Measurements from ENCODE around the gene FAM237A. TPM values are rescaled to one million over a fixed set of nuclear protein-coding genes. Genes with fewer than 3 reads are reported as not detected.
A peak's percentile ranks its signal among the peaks of the same experiment; 100 is the strongest.

Gene FAM237A
- total RNA-seq = not detected in 2 replicates

DNA sequence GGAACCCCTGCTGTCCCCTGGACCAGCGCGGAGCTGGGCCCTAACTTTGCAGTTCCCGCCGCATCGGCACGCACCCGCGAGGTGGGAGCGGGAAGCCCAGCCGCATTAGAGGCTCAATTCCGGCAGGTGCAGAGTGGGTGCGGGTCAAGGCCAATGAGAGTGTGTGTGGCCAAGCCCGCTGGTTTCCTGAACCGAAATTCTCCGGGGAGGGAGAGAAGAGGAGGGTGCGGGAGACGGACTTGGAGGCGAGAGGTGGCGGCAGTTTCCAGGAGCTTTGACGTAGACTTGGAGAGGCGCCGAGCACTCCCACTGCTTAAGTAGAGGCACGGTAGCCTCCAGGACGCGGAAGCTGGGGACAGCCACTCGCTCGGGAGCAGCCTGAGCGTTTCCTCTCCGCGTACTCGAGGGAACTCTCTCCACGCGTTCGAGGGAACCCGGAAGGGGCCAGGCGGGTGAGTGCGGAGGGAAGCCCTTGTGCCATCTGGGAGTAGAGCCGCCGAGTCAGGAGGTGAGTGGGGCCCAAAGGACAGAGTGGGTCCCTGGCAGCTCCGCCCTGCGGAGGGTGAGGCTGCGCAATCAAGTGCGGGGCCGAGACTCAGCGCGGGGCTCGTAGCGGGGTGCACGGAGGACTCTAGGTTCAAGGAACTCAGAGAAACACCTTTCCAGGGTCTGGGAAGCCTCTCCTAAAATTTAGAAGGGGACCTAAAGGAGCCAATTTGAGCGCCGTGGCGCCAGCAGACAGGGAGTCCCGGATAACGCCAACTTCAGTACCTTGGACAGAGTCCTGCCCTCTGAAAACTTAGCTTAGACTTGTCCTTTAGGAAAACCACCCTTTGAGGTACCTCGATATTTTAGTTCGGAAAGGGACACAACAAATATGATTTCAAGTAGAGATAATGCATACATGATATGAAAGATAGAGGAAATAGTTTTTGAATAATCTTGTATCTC lies at the start of gene FAM237A:
FAM237A (plus strand) TSS at position 413 of the 951 bp plus-strand sequence. CDS start 1,750 bp downstream, outside the sequence.
- peak; percentile 11 for DNase-seq (ENCODE audit: low read depth, low spot score)

DNA sequence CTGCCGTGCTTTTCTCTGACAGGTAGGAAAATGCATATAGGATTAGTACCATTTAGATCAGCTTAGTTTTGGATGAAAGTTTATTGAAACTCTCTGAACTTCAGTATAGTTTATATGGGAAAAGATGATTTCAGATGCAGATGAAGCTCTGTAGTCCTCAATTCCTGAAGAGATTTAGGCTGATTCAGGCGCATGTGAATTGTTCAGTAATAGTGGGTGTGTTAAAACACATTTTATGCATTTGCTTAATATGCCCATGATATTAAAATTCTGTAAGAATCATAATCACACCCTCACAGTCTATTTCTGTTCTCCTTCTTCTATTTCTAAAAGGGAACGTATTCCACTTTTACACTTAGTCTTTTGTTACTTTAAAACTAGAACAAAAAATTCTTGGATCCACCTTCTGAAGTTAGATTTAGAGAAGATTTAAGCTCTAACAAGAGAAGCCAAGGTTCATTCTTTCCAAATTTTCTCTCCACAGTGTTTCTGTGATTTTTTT lies 44.5 kb upstream of the FAM237A start:
- DNase-seq (ENCODE audit: low read depth, low spot score) = no peak

DNA sequence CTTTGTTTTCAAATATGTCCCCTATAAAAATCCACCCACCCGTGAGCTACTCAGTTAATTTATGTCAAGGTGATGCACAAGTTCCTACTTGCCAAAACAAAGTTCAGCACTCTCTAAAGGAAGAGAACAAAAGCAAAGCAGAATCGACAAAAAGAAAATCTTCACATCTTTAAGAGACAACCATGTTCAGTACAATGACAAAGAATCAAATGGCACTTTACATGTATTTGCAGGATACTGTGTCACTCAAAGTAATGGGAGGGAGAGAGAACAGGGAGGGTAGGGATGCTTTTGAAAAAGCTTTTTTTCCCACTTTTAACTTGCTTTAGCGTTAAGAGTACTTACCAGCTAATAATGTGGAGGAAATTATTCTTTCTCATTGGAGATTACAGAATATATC lies 39.0 kb upstream of the FAM237A start:
- no peak for DNase-seq (ENCODE audit: low read depth, low spot score)

- DNase-seq (ENCODE audit: low read depth, low spot score) = no peak
These were observed 31.8 kb upstream of the FAM237A start for GRCh38 chr2:206610451-206610850.

GRCh38 chr2:206611191-206611590 lies 31.1 kb upstream of the FAM237A start:
- DNase-seq (ENCODE audit: low read depth, low spot score) = no peak

DNA sequence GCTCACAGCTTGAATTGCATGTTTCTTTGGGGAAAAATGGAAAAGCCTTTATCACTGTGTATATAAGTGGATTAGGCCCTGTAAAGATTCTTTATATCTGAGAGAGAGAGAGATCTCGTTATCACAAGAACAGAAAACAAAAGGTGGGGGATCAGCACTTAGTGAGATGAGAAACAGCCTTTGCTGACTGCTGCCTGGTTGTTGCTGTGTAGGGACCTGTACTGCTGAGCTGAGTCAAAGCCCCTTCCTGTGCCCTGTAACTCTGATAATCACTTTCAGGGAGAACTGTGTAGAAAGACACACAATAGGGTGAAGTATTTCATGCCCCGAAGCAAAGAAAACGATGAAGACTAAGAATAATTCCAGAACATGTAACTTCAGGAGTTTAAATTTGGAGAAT lies 30.6 kb upstream of the FAM237A start:
- no peak for DNase-seq (ENCODE audit: low read depth, low spot score)

- no peak for DNase-seq (ENCODE audit: low read depth, low spot score)
These were observed 27.5 kb upstream of the FAM237A start for GRCh38 chr2:206614811-206615210.

- no peak for DNase-seq (ENCODE audit: low read depth, low spot score)
These were observed 26.7 kb upstream of the FAM237A start for GRCh38 chr2:206615417-206616089.

GRCh38 chr2:206616151-206616550 lies 26.1 kb upstream of the FAM237A start:
- DNase-seq (ENCODE audit: low read depth, low spot score) = no peak

- DNase-seq (ENCODE audit: low read depth, low spot score) = no peak
These were observed 23.3 kb upstream of the FAM237A start for GRCh38 chr2:206619011-206619410.

DNA sequence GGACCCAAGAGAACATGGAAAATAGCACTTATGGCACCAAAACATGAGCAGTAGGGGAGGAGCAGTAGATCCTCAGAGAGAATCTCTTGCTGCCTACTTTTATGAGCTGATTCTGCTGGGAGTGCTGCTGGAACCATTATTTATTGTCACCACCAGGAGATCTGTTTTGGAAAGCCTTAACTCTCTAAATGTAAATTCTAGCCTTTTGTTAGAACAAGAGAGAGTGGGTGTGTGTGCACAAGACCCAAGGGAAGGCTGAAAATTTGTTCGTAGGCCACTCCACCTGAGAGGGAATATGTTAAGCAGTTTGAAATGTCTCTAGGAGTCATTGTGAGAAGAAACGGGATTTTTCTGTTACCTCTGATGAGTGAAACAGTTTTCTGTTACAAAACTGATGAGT lies 16.2 kb upstream of the FAM237A start:
- DNase-seq (ENCODE audit: low read depth, low spot score) = no peak

DNA sequence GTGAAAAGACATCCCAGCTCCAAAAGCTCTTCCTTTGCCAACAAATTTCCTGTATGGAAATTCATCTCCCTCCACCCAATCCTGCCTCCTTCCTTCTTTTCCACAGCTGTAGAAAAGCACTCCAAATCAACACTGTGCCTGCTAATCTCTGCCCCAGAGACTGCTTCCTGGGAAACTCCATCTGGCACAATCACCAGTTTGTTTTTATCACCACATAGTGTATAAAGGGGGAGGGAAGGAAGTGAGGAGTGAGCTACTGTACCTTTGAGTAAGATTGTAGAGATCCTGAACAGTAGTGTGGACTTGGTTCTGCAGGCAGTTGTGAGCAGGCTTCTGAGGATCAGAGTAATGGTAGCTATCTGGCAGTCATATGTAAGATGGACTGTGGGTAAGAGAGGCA lies 14.7 kb upstream of the FAM237A start:
- no peak for DNase-seq (ENCODE audit: low read depth, low spot score)

DNA sequence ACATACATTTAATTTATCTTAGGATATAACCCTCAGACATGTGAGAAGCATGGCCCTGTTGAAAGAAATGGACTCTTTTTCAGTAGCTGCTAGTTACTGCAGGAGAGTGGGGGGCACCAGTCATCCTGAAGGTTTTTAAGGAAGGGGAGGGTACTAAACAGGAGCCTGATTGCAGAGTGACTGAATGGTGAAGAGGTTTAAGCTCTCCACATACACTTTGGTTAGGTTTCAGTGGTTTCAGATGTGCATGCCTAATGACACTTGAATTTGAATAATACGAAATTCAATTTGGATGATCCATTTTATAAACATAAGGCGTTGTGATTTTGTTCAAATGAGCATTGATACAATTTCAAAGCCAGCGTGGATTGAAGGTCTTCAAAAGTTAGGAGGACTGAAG lies 10.9 kb upstream of the FAM237A start:
- DNase-seq (ENCODE audit: low read depth, low spot score) = no peak

DNA sequence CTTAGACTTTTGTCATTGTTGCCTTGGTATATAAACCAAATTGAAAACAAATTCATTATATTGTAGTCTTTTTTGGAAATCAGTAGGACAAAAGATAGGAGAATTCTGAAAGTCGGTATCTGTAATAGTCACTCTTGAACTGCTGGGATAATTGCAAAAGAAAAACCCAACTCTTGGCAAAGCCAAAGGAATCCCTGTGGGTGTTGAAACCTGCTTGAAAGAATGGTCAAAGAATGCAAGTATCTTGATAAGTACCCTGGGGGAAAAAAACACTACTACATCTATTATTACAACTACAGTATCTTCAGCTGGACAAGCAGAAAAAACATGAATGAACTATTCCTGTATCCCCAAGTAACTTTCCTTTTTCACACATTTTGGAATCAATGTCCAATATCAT lies 7.3 kb upstream of the FAM237A start:
- DNase-seq (ENCODE audit: low read depth, low spot score) = no peak

DNA sequence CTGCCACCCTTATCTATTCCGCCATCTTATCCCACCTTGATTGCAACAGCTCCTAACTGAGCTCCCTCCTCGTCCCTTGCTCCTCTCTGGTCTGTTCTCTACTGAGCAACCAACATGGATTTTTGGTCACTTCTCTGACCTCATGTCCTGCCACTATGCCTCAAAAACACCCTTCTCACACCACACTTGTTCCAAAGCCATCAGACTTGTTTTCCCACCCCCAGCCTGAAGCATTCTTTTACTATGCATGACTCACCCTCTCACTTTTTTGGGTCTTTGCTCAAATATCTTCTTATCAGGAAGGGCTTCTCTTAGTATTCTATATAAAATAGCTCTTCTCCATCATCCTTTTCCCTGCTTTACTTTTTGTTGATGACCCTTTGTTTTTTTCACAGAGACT lies 2.7 kb upstream of the FAM237A start:
- no peak for DNase-seq (ENCODE audit: low read depth, low spot score)

- DNase-seq (ENCODE audit: low read depth, low spot score) = no peak
These were observed 1.1 kb upstream of the FAM237A start for GRCh38 chr2:206641226-206641625.

DNA sequence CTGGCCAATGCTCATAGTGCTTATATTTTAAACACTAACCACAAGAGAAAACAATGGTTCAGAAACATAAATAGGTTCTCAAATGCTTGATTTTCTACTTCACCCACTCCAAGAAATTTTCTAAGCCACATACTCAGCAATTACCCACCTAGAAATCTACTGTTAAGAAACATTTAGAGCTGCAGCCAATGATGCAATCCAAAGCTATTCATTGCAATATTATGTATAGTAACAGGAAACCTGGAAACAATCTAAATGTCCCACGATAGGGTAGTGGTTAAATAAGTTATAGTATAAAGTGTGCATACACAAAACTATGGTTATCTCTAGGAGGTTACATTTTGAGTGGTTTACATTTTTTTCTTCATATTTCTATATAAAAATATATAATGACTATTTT lies 5.7 kb downstream of the FAM237A start:
- DNase-seq (ENCODE audit: low read depth, low spot score) = no peak

DNA sequence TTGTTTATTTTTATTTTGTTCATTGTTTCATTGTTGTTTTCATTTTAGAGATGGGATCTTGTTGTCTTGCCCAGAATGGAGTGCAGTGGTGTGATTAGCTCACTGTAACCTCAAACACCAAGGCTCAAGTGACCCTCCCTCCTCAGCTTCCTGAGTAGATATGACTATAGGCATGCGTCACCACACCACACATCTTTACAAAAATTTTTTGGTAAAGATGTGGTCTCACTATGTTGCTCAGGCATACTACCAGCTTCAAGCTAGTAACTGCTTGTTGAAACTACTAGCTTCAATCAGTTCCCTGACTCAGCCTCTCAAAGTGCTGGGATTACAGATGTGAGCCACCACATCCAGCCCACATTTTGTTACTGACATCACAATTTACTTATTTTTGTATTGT lies 14.8 kb downstream of the FAM237A start:
- DNase-seq (ENCODE audit: low read depth, low spot score) = no peak

GRCh38 chr2:206665251-206665650 lies 23.0 kb downstream of the FAM237A start:
- DNase-seq (ENCODE audit: low read depth, low spot score) = no peak

GRCh38 chr2:206670531-206671319 lies 28.4 kb downstream of the FAM237A start:
- DNase-seq (ENCODE audit: low read depth, low spot score) = no peak

- no peak for DNase-seq (ENCODE audit: low read depth, low spot score)
These were observed 41.3 kb downstream of the FAM237A start for GRCh38 chr2:206683546-206683945.

GRCh38 chr2:206688453-206688852 lies 46.2 kb downstream of the FAM237A start:
- DNase-seq (ENCODE audit: low read depth, low spot score) = no peak
